ENCODE data around the gene OPTC. TPM values are rescaled to one million over a fixed set of nuclear protein-coding genes. Genes with fewer than 3 reads are reported as not detected.

OPTC gene
- total RNA-seq, 2 donors from 2014 or later, result 0.26 to 0.42 TPM

DNA sequence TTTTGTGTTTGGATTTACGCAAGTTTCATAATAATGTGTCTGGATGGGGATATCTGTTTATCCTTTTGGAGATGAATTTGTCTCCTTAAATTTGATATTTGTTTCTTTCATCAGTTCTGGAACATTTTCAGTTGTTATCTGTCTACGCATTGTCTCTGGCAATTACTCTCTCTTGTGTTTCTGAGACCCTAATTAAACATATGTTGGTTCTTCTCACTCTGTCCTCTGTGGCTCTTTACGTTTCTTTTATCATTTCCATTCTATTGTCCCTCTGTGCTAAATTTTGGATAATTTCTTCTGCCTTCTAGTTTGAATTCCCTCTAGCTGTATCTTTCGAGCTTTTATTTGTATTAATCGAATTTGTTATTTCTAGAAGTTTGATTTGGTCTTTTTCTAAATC, 35.9 kb upstream of the OPTC start:
- no peaks in the 10 kb centered on the region for H3K9me3 ChIP-seq (ENCODE audit: control insufficient read depth, low read length)
- 94 to 100% methylated on average over 2 to 5 of the region's 5 CpGs for WGBS, 2 experiments (ENCODE audit: insufficient coverage in 1 of 2, insufficient read length in 1 of 2)
- Mint-ChIP-seq H3K4me3 (no peak overlapping the region), H3K4me1 (peaks cover 46% of the 10 kb centered on the region), H3K27me3 (ENCODE audit: insufficient read depth) (no peaks in the 10 kb centered on the region), H3K27ac (no peak overlapping the region), H3K9me3 (peaks cover 3% of the 10 kb centered on the region), H3K36me3 (ENCODE audit: low read depth) (no peaks in the 10 kb centered on the region)
- no peaks in the 10 kb centered on the region for H3K27me3 ChIP-seq (ENCODE audit: control insufficient read depth, insufficient read depth, low read length, poor library complexity, severe bottlenecking)
- DNase-seq, result no peak
- TF ChIP-seq, protein P1, sequence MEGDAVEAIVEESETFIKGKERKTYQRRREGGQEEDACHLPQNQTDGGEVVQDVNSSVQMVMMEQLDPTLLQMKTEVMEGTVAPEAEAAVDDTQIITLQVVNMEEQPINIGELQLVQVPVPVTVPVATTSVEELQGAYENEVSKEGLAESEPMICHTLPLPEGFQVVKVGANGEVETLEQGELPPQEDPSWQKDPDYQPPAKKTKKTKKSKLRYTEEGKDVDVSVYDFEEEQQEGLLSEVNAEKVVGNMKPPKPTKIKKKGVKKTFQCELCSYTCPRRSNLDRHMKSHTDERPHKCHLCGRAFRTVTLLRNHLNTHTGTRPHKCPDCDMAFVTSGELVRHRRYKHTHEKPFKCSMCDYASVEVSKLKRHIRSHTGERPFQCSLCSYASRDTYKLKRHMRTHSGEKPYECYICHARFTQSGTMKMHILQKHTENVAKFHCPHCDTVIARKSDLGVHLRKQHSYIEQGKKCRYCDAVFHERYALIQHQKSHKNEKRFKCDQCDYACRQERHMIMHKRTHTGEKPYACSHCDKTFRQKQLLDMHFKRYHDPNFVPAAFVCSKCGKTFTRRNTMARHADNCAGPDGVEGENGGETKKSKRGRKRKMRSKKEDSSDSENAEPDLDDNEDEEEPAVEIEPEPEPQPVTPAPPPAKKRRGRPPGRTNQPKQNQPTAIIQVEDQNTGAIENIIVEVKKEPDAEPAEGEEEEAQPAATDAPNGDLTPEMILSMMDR (conservative IDR thresholded peaks at IDR 0.05), result no peak
- H3K9ac ChIP-seq (ENCODE audit: extremely low read depth, low read length, poor library complexity, severe bottlenecking), result no peak overlapping the region
- H3K27ac ChIP-seq (ENCODE audit: low read depth, low read length), result no peak overlapping the region
- peaks cover 7% of the 10 kb centered on the region for H3K4me1 ChIP-seq (ENCODE audit: control insufficient read depth, insufficient read depth, low read length)
- H3K4me3 ChIP-seq (ENCODE audit: low read length), result no peak overlapping the region
- H3K36me3 ChIP-seq (ENCODE audit: control insufficient read depth, insufficient read depth, low read length), result no peaks in the 10 kb centered on the region

DNA sequence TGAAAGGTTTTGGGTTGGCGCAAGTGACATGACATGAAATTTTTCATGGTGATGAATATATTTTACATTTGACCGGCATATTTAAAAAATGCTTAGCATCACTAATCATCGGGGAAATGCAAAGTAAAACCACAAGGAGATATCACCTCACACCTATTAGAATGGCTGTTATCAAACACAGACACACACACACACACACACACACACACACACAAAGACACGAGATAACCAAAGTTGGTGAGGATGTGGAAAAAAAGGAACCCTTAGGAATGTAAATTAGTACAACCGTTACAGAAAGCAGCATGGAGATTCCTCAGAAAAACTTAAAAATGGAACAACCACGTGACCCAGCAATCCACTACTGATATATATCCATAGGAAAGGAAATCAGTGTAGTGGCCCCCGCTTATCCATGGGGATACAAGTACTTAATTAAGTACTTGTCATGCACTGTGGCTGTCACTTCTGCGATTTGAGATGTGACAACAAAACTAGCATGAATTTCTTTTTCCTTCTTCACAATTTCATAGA, 34.2 kb upstream of the OPTC start:
- H3K4me3 Mint-ChIP-seq, result no peak overlapping the region
- peaks cover 50% of the 10 kb centered on the region for H3K4me1 Mint-ChIP-seq
- no peak overlapping the region for H3K9ac ChIP-seq (ENCODE audit: extremely low read depth, low read length, poor library complexity, severe bottlenecking)
- no peak overlapping the region for H3K4me3 ChIP-seq (ENCODE audit: low read length)
- no peaks in the 10 kb centered on the region for H3K27me3 ChIP-seq (ENCODE audit: control insufficient read depth, insufficient read depth, low read length, poor library complexity, severe bottlenecking)
- H3K27ac ChIP-seq (ENCODE audit: low read depth, low read length), result no peak overlapping the region
- no peaks in the 10 kb centered on the region for H3K36me3 ChIP-seq (ENCODE audit: control insufficient read depth, insufficient read depth, low read length)
- 71 to 83% methylated on average over 2 to 6 of the region's 8 CpGs for WGBS, 2 experiments (ENCODE audit: insufficient coverage in 1 of 2, insufficient read length in 1 of 2)
- H3K36me3 Mint-ChIP-seq (ENCODE audit: low read depth), result no peaks in the 10 kb centered on the region
- no peak for DNase-seq
- H3K27me3 Mint-ChIP-seq (ENCODE audit: insufficient read depth), result peaks cover 7% of the 10 kb centered on the region
- H3K9me3 ChIP-seq (ENCODE audit: control insufficient read depth, low read length), result no peaks in the 10 kb centered on the region
- peaks cover 7% of the 10 kb centered on the region for H3K4me1 ChIP-seq (ENCODE audit: control insufficient read depth, insufficient read depth, low read length)
- peaks cover 3% of the 10 kb centered on the region for H3K9me3 Mint-ChIP-seq
- TF ChIP-seq, protein P1 (conservative IDR thresholded peaks at IDR 0.05), result no peak
- no peak overlapping the region for H3K27ac Mint-ChIP-seq

DNA sequence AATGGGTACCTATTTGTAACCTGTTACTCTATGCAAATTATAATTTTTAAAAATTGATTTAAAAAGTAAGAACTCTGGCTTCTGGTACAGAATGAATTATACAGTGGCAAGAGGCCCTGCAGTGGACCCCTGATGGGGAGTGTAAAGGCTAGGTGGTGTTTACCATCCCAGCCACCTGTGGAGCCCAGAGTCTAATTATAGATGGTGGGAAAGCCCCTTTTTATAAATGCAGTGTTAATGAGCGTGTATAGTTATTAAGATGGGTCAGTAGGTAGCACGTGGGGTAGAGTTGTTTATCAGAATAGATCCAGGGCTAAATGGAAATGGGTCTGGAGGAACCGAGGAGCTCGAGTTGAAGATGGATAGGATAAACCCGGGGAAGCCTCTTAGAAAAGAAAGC, 32.2 kb upstream of the OPTC start:
- no peaks in the 10 kb centered on the region for H3K36me3 ChIP-seq (ENCODE audit: control insufficient read depth, insufficient read depth, low read length)
- H3K4me1 ChIP-seq (ENCODE audit: control insufficient read depth, insufficient read depth, low read length), result peaks cover 10% of the 10 kb centered on the region
- Mint-ChIP-seq H3K27ac (peak overlapping the region; percentile 4), H3K4me1 (peaks cover 51% of the 10 kb centered on the region), H3K27me3 (ENCODE audit: insufficient read depth) (peaks cover 7% of the 10 kb centered on the region), H3K9me3 (peaks cover 3% of the 10 kb centered on the region), H3K4me3 (no peak overlapping the region), H3K36me3 (ENCODE audit: low read depth) (no peaks in the 10 kb centered on the region)
- H3K4me3 ChIP-seq (ENCODE audit: low read length), result no peak overlapping the region
- TF ChIP-seq, protein P1 (conservative IDR thresholded peaks at IDR 0.05), result no peak
- no peak overlapping the region for H3K27ac ChIP-seq (ENCODE audit: low read depth, low read length)
- DNase-seq, result no peak
- H3K9ac ChIP-seq (ENCODE audit: extremely low read depth, low read length, poor library complexity, severe bottlenecking), result no peak overlapping the region
- no peaks in the 10 kb centered on the region for H3K27me3 ChIP-seq (ENCODE audit: control insufficient read depth, insufficient read depth, low read length, poor library complexity, severe bottlenecking)
- no peaks in the 10 kb centered on the region for H3K9me3 ChIP-seq (ENCODE audit: control insufficient read depth, low read length)
- 57 to 62% methylated on average over 5 of the region's 5 CpGs for WGBS, 2 experiments (ENCODE audit: insufficient coverage in 1 of 2, insufficient read length in 1 of 2)
